Measurements from ENCODE around the gene BAIAP3. TPM values are rescaled to one million over a fixed set of nuclear protein-coding genes. Genes with fewer than 3 reads are reported as not detected.

The BAIAP3 gene
- polyA plus RNA-seq, 1 donor, result 8.1 TPM

DNA sequence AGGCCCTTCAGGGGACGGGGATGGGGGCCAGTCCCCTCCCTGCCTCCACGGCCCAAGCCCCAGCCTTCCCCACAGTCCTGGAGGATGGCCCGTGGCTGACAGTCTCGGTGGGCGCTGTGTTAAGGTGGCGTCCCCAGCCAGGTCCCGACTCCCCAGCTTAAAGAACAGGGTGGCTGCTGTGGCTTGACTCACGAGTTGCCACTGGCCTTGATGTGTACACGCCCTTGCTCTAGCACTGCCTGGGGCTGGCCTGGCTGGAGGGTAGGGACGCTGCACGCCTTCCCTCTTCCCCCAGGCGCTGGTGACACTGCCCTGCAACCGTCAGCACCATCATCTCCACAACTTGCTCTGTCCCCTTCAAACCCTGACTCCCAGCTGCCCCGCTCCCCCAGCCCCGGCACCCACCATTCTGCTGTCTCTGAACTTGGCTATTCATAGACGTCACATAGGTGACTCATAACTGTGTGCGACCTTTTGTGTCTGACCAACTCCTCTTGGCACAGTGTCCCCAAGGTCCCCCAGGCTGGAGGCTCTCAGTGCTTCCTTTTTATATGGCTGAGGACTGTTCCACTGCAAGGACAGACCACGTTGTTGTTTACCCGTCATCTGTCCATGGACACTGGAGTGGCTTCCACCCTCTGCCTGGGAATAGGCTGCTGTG, 24.6 kb downstream of the BAIAP3 start:
- no peaks in the 10 kb centered on the region for H3K27me3 ChIP-seq (ENCODE audit: control insufficient read depth, insufficient read depth, low read length)
- no peaks in the 10 kb centered on the region for H3K9me3 ChIP-seq (ENCODE audit: control insufficient read depth, low read depth, low read length)
- no peak for DNase-seq
- no peak overlapping the region for H3K27ac ChIP-seq (ENCODE audit: low read length)
- H3K36me3 ChIP-seq (ENCODE audit: control insufficient read depth, insufficient read depth, low read length), result peaks cover 25% of the 10 kb centered on the region
- no peak overlapping the region for H3K4me3 ChIP-seq (ENCODE audit: low read length)
- peaks cover 3% of the 10 kb centered on the region for H3K4me1 ChIP-seq (ENCODE audit: control insufficient read depth, insufficient read depth, low read length)
- no CpG with 5 or more reads among the region's 19 CpGs for WGBS (ENCODE audit: insufficient coverage, low lambda C conversion rate)

GRCh38 chr16:1361685-1362360, 28.4 kb downstream of the BAIAP3 start:
- DNase-seq, result no peak
- Histone ChIP-seq H3K9me3 (ENCODE audit: control insufficient read depth, low read depth, low read length) (no peaks in the 10 kb centered on the region), H3K4me3 (ENCODE audit: low read length) (no peak overlapping the region), H3K27ac (ENCODE audit: low read length) (no peak overlapping the region), H3K4me1 (ENCODE audit: control insufficient read depth, insufficient read depth, low read length) (no peaks in the 10 kb centered on the region), H3K27me3 (ENCODE audit: control insufficient read depth, insufficient read depth, low read length) (no peaks in the 10 kb centered on the region), H3K36me3 (ENCODE audit: control insufficient read depth, insufficient read depth, low read length) (peaks cover 51% of the 10 kb centered on the region)
- no CpG with 5 or more reads among the region's 43 CpGs for WGBS (ENCODE audit: insufficient coverage, low lambda C conversion rate)

- H3K27me3 ChIP-seq (ENCODE audit: control insufficient read depth, insufficient read depth, low read length), result no peaks in the 10 kb centered on the region
- H3K9me3 ChIP-seq (ENCODE audit: control insufficient read depth, low read depth, low read length), result no peaks in the 10 kb centered on the region
- WGBS (ENCODE audit: insufficient coverage, low lambda C conversion rate), result no CpG with 5 or more reads among the region's 11 CpGs
- peaks cover 56% of the 10 kb centered on the region for H3K36me3 ChIP-seq (ENCODE audit: control insufficient read depth, insufficient read depth, low read length)
- H3K4me1 ChIP-seq (ENCODE audit: control insufficient read depth, insufficient read depth, low read length), result no peaks in the 10 kb centered on the region
- no peak overlapping the region for H3K4me3 ChIP-seq (ENCODE audit: low read length)
- no peak overlapping the region for H3K27ac ChIP-seq (ENCODE audit: low read length)
- DNase-seq, result no peak
These were observed 29.4 kb downstream of the BAIAP3 start for GRCh38 chr16:1362807-1363206.

- no peak overlapping the region for H3K27ac ChIP-seq (ENCODE audit: low read length)
- H3K4me1 ChIP-seq (ENCODE audit: control insufficient read depth, insufficient read depth, low read length), result no peaks in the 10 kb centered on the region
- H3K4me3 ChIP-seq (ENCODE audit: low read length), result no peak overlapping the region
- no CpG with 5 or more reads among the region's 18 CpGs for WGBS (ENCODE audit: insufficient coverage, low lambda C conversion rate)
- H3K27me3 ChIP-seq (ENCODE audit: control insufficient read depth, insufficient read depth, low read length), result no peaks in the 10 kb centered on the region
- H3K9me3 ChIP-seq (ENCODE audit: control insufficient read depth, low read depth, low read length), result no peaks in the 10 kb centered on the region
- peaks cover 59% of the 10 kb centered on the region for H3K36me3 ChIP-seq (ENCODE audit: control insufficient read depth, insufficient read depth, low read length)
- peak; percentile 31 to 43 for DNase-seq
These were observed 30.1 kb downstream of the BAIAP3 start for GRCh38 chr16:1363501-1364041.

- Histone ChIP-seq H3K9me3 (ENCODE audit: control insufficient read depth, low read depth, low read length) (no peaks in the 10 kb centered on the region), H3K27ac (ENCODE audit: low read length) (no peak overlapping the region), H3K4me1 (ENCODE audit: control insufficient read depth, insufficient read depth, low read length) (no peaks in the 10 kb centered on the region), H3K27me3 (ENCODE audit: control insufficient read depth, insufficient read depth, low read length) (no peaks in the 10 kb centered on the region), H3K36me3 (ENCODE audit: control insufficient read depth, insufficient read depth, low read length) (peaks cover 59% of the 10 kb centered on the region), H3K4me3 (ENCODE audit: low read length) (no peak overlapping the region)
- DNase-seq, result no peak
- WGBS (ENCODE audit: insufficient coverage, low lambda C conversion rate), result no CpG with 5 or more reads among the region's 22 CpGs
These were observed 31.1 kb downstream of the BAIAP3 start for GRCh38 chr16:1364510-1364909.

DNA sequence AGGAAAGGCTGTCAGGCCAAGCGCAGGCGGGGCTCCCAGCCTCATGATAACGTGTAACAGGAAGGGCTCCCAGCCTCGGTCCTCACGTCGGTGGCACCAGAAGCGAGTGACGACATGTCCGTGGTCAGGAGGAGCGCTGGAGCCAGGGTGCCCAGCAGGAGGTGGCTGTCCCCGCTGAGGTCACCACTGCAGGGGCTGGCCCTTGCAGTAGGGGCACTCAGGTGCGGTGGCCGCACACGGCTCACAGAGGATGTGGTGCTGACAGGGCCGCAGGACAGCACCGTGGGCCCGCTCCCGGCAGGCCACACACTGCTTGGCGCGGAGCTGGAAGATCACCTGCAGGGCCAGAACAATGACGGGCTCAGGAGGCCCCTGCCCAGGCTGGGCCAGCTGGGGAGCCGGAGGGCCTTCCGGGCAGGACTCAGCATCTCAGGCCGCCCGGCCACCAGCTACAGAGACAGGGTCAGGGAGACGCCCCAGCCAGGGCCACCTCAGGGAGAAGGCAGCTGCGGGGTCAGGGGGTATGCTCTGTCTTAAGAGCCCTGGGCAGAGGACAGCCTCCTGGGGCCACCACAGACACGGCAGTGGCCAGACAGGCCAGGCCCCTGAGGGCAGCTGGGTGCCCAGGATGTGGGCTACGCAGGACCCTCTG, 32.7 kb downstream of the BAIAP3 start:
- H3K27me3 ChIP-seq (ENCODE audit: control insufficient read depth, insufficient read depth, low read length), result no peaks in the 10 kb centered on the region
- WGBS (ENCODE audit: insufficient coverage, low lambda C conversion rate), result no CpG with 5 or more reads among the region's 29 CpGs
- H3K4me1 ChIP-seq (ENCODE audit: control insufficient read depth, insufficient read depth, low read length), result no peaks in the 10 kb centered on the region
- DNase-seq, result no peak
- H3K4me3 ChIP-seq (ENCODE audit: low read length), result no peak overlapping the region
- no peaks in the 10 kb centered on the region for H3K9me3 ChIP-seq (ENCODE audit: control insufficient read depth, low read depth, low read length)
- no peak overlapping the region for H3K27ac ChIP-seq (ENCODE audit: low read length)
- peaks cover 60% of the 10 kb centered on the region for H3K36me3 ChIP-seq (ENCODE audit: control insufficient read depth, insufficient read depth, low read length)

DNA sequence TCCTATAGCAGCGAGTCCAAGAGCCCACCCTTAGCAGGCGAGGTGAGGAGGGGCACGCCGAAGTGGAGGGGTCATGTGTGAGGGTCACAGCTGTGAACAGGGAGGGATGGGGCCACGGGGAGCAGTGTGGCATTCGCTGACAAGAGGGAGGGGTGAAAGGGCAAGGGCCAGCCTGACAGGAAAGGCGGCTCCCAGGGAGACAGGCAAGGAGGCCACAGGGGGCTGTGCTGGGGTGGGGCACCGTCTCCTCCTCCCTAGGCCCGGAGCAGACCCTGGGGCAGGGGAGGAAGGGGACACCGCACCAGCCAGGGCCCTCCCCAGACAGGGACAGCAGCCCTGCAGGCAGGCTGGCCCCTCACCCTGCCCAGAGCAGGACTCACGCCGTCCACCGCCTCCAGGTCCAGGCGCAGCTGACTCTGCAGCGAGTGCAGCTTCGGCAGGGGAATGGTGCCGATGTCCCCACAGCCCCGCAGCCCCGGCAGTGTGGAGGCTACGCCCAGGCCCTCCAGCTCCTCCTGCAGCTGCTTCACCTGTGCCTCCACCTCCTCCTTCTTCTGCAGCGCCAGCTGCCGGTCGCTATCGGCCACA, 33.4 kb downstream of the BAIAP3 start:
- Histone ChIP-seq H3K4me3 (ENCODE audit: low read length) (no peak overlapping the region), H3K36me3 (ENCODE audit: control insufficient read depth, insufficient read depth, low read length) (peaks cover 59% of the 10 kb centered on the region), H3K27ac (ENCODE audit: low read length) (no peak overlapping the region), H3K9me3 (ENCODE audit: control insufficient read depth, low read depth, low read length) (no peaks in the 10 kb centered on the region), H3K4me1 (ENCODE audit: control insufficient read depth, insufficient read depth, low read length) (no peaks in the 10 kb centered on the region), H3K27me3 (ENCODE audit: control insufficient read depth, insufficient read depth, low read length) (no peaks in the 10 kb centered on the region)
- no CpG with 5 or more reads among the region's 24 CpGs for WGBS (ENCODE audit: insufficient coverage, low lambda C conversion rate)
- no peak for DNase-seq

- no CpG with 5 or more reads among the region's 27 CpGs for WGBS (ENCODE audit: insufficient coverage, low lambda C conversion rate)
- H3K36me3 ChIP-seq (ENCODE audit: control insufficient read depth, insufficient read depth, low read length), result peaks cover 53% of the 10 kb centered on the region
These were observed 34.2 kb downstream of the BAIAP3 start for GRCh38 chr16:1367486-1368174.

GRCh38 chr16:1371054-1371978, 37.9 kb downstream of the BAIAP3 start:
- H3K4me3 ChIP-seq (ENCODE audit: low read length), result no peak overlapping the region
- H3K36me3 ChIP-seq (ENCODE audit: control insufficient read depth, insufficient read depth, low read length), result peaks cover 41% of the 10 kb centered on the region
- no CpG with 5 or more reads among the region's 33 CpGs for WGBS (ENCODE audit: insufficient coverage, low lambda C conversion rate)
- H3K27ac ChIP-seq (ENCODE audit: low read length), result no peak overlapping the region
- no peaks in the 10 kb centered on the region for H3K4me1 ChIP-seq (ENCODE audit: control insufficient read depth, insufficient read depth, low read length)
- DNase-seq, result no peak
- no peaks in the 10 kb centered on the region for H3K27me3 ChIP-seq (ENCODE audit: control insufficient read depth, insufficient read depth, low read length)
- H3K9me3 ChIP-seq (ENCODE audit: control insufficient read depth, low read depth, low read length), result peaks cover 6% of the 10 kb centered on the region

More at GRCh38 chr16:1367486-1368174, 34.2 kb downstream of the BAIAP3 start:
- no peak overlapping the region for H3K4me3 ChIP-seq (ENCODE audit: low read length)
- no peak for DNase-seq
- no peaks in the 10 kb centered on the region for H3K27me3 ChIP-seq (ENCODE audit: control insufficient read depth, insufficient read depth, low read length)
- no peaks in the 10 kb centered on the region for H3K9me3 ChIP-seq (ENCODE audit: control insufficient read depth, low read depth, low read length)
- no peak overlapping the region for H3K27ac ChIP-seq (ENCODE audit: low read length)
- no peaks in the 10 kb centered on the region for H3K4me1 ChIP-seq (ENCODE audit: control insufficient read depth, insufficient read depth, low read length)
